Measurements from ENCODE around the gene SCRT2.

SCRT2 gene

DNA sequence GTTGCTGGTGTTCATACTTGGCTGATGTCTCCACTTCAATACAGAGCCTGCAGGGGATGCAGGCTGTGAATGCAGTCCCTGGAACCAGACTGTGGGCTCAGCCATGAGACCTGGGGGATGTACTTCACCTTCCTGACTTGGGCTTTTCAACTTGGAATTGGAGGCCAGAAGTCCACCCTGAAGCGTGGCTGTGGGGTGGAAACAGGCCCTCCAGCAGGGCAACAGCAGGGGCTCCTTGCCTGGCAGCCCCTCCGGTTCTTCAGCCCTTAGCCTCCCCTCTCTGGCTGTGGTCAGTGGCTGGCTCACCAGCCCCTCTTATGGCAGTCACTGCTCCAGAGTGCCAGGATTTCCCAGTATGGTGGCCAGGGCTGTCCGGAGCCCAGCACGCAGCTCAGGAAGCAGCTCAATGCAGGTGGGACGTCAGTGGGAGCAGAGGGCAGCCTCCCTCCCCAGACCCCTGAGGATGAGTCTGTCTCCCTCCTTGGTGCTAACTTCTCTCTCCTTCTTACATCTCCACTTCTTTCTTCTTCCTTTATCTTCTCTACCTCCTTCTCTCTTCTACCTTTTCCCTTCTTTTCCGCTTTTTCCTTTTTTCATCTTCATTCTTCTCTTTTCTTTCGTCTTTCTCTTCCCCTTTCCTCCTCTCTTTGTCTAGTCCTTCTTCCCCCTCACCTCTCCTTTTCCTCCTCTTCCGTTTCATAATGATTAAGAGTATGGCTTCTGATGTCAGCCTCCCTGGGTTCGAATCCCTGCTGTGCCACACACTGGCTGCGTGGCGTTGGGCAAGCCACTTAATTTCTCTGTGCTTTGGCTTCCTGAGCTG, 47.4 kb upstream of the SCRT2 start:
- peaks cover 2% of the 10 kb centered on the region for H3K27me3 ChIP-seq (ENCODE audit: control insufficient read depth, low read length)

DNA sequence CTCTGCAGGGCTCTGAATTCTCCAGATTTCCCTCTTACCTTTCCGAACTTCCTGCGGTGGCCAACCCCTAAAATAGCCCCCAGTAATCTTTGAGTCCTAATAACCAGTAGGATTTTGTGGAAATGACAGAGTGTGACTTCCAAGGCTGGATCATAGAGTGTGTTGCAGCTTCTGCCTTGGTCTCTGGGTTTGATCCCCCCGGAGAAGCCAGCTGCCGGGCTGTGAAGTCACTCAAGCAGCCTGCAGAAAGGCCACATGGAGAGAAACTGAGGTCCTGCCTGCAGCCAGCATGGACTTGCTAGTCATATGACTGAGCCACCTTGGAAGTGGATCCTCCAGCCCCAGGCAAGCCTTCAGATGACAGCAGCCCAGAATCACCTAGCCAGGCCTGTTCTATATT, 46.3 kb upstream of the SCRT2 start:
- H3K9me3 ChIP-seq (ENCODE audit: control insufficient read depth, insufficient read depth, low read length), result no peaks in the 10 kb centered on the region

More for the DNA sequence above, 47.4 kb upstream of the SCRT2 start:
- Histone ChIP-seq H3K4me3 (ENCODE audit: low read length) (no peak overlapping the region), H3K79me2 (ENCODE audit: control insufficient read depth, low read length) (no peaks in the 10 kb centered on the region), H3K4me2 (ENCODE audit: low read length) (no peak overlapping the region), H3F3A (ENCODE audit: control insufficient read depth, insufficient read depth) (no peaks in the 10 kb centered on the region), H3K36me3 (ENCODE audit: control insufficient read depth, low read length) (no peaks in the 10 kb centered on the region), H3K27ac (ENCODE audit: low read depth, low read length) (no peak overlapping the region), H3K9me2 (replicated peaks; ENCODE audit: control insufficient read depth, low read length) (no peaks in the 10 kb centered on the region), H3K9me3 (ENCODE audit: control insufficient read depth, insufficient read depth, low read length) (no peaks in the 10 kb centered on the region), H3K4me1 (ENCODE audit: control insufficient read depth, low read length) (no peaks in the 10 kb centered on the region), H4K20me1 (ENCODE audit: control insufficient read depth, insufficient read depth, low read depth, low read length) (no peaks in the 10 kb centered on the region)
- TF ChIP-seq EZH2phosphoT487 (IDR thresholded peaks at IDR 0.05; ENCODE audit: borderline replicate concordance, low read length), result no peak
- TF ChIP-seq, protein P1, sequence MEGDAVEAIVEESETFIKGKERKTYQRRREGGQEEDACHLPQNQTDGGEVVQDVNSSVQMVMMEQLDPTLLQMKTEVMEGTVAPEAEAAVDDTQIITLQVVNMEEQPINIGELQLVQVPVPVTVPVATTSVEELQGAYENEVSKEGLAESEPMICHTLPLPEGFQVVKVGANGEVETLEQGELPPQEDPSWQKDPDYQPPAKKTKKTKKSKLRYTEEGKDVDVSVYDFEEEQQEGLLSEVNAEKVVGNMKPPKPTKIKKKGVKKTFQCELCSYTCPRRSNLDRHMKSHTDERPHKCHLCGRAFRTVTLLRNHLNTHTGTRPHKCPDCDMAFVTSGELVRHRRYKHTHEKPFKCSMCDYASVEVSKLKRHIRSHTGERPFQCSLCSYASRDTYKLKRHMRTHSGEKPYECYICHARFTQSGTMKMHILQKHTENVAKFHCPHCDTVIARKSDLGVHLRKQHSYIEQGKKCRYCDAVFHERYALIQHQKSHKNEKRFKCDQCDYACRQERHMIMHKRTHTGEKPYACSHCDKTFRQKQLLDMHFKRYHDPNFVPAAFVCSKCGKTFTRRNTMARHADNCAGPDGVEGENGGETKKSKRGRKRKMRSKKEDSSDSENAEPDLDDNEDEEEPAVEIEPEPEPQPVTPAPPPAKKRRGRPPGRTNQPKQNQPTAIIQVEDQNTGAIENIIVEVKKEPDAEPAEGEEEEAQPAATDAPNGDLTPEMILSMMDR (IDR thresholded peaks at IDR 0.05; ENCODE audit: low read depth, low read length, poor library complexity, severe bottlenecking), result no peak

DNA sequence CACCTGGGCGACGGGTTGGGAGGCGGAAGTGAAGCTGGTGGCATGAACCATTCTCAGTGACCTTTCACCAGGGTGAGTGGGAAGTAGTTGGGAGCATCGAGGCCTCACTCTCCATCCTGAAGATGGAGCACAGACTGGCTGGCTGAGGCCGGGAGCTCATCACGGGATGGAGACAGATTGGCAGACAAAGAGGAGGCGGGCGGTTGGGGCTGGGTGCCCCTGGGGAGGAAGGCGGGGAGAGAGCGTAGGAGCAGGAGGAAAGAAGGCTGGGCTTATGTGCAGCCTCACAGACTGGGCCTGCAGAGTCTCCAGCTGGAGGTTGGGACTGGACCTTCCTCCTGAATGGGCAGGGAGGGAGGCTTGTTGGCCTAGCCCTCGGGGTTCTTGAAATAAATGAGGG, 44.2 kb upstream of the SCRT2 start:
- Histone ChIP-seq H3K79me2 (ENCODE audit: control insufficient read depth, low read length) (no peaks in the 10 kb centered on the region), H3K4me2 (ENCODE audit: low read length) (no peak overlapping the region), H3K4me1 (ENCODE audit: control insufficient read depth, low read length) (no peaks in the 10 kb centered on the region), H4K20me1 (ENCODE audit: control insufficient read depth, insufficient read depth, low read depth, low read length) (no peaks in the 10 kb centered on the region), H3K4me3 (ENCODE audit: low read length) (no peak overlapping the region), H3K9me2 (replicated peaks; ENCODE audit: control insufficient read depth, low read length) (no peaks in the 10 kb centered on the region), H3K27ac (ENCODE audit: low read depth, low read length) (no peak overlapping the region), H3F3A (ENCODE audit: control insufficient read depth, insufficient read depth) (no peaks in the 10 kb centered on the region), H3K27me3 (ENCODE audit: control insufficient read depth, low read length) (peaks cover 2% of the 10 kb centered on the region; the same call in 1 of the 2 replicates), H3K36me3 (ENCODE audit: control insufficient read depth, low read length) (no peaks in the 10 kb centered on the region), H3K9me3 (ENCODE audit: control insufficient read depth, insufficient read depth, low read length) (no peaks in the 10 kb centered on the region)
- TF ChIP-seq, protein P1 (IDR thresholded peaks at IDR 0.05; ENCODE audit: low read depth, low read length, poor library complexity, severe bottlenecking), result no peak
- TF ChIP-seq EZH2phosphoT487 (IDR thresholded peaks at IDR 0.05; ENCODE audit: borderline replicate concordance, low read length), result no peak

More for the DNA sequence above, 46.3 kb upstream of the SCRT2 start:
- Histone ChIP-seq H3K27me3 (ENCODE audit: control insufficient read depth, low read length) (peaks cover 2% of the 10 kb centered on the region; the same call in 1 of the 2 replicates), H3K27ac (ENCODE audit: low read depth, low read length) (no peak overlapping the region), H3K4me3 (ENCODE audit: low read length) (no peak overlapping the region), H3K4me1 (ENCODE audit: control insufficient read depth, low read length) (no peaks in the 10 kb centered on the region), H4K20me1 (ENCODE audit: control insufficient read depth, insufficient read depth, low read depth, low read length) (no peaks in the 10 kb centered on the region), H3K4me2 (ENCODE audit: low read length) (no peak overlapping the region), H3K36me3 (ENCODE audit: control insufficient read depth, low read length) (no peaks in the 10 kb centered on the region), H3K79me2 (ENCODE audit: control insufficient read depth, low read length) (no peaks in the 10 kb centered on the region), H3F3A (ENCODE audit: control insufficient read depth, insufficient read depth) (no peaks in the 10 kb centered on the region), H3K9me2 (replicated peaks; ENCODE audit: control insufficient read depth, low read length) (no peaks in the 10 kb centered on the region)
- TF ChIP-seq, protein P1 (IDR thresholded peaks at IDR 0.05; ENCODE audit: low read depth, low read length, poor library complexity, severe bottlenecking), result no peak
- TF ChIP-seq EZH2phosphoT487 (IDR thresholded peaks at IDR 0.05; ENCODE audit: borderline replicate concordance, low read length), result no peak
